H1 (cell line): ENCODE measurements around the gene SLC15A4. TPM values are rescaled to one million over a fixed set of nuclear protein-coding genes. Genes with fewer than 3 reads are reported as not detected.

ENCODE experiments used
- CTCF ChIA-PET: fragments of 300-600 bp; sonication (Branson Sonifier 250); formaldehyde crosslinking; loops from one replicate; lab custom pipeline; 2021; ENCODE audit not compliant: partially characterized antibody; lab: Charles Lee
- POLR2A ChIA-PET: fragments of 300-600 bp; sonication (Branson Sonifier 250); formaldehyde crosslinking; loops from one replicate; lab custom pipeline; 2021; ENCODE audit warnings: inconsistent platforms; ENCODE audit not compliant: partially characterized antibody; lab: Charles Lee
- DNase-seq, 2 experiments: peaks; one replicate each; pipeline versions ENCODE4 v3.0.0 to v3.0.0-alpha.2; 2010 to 2022; ENCODE audit warnings: low spot score in 2 of 2, low read depth in 1 of 2, mixed read lengths in 1 of 2
- FAIRE-seq: peaks from 2 replicates; lab custom pipeline; 2011; peaks lifted over from hg19 to GRCh38; lab: Jason Lieb, UNC
- H2AFZ ChIP-seq: 2 replicates; pipeline ENCODE4 v1.8.1; 2012; ENCODE audit warnings: low read length, inconsistent platforms
- H2AK5ac ChIP-seq: 2 replicates; pipeline ENCODE4 v1.6.1; 2013; ENCODE audit warnings: low read depth, low read length
- H2BK120ac ChIP-seq: replicated peaks from 2 replicates; pipeline ENCODE3; 2013; ENCODE audit warnings: low read depth, low read length, inconsistent platforms
- H2BK12ac ChIP-seq: 2 replicates; pipeline ENCODE4 v1.6.1; 2013; ENCODE audit warnings: low read depth, low read length
- H2BK15ac ChIP-seq: 2 replicates; pipeline ENCODE4 v1.6.1; 2013; ENCODE audit warnings: low read length
- H2BK20ac ChIP-seq: 2 replicates; pipeline ENCODE4 v1.6.1; 2013; ENCODE audit warnings: low read length
- H2BK5ac ChIP-seq: 2 replicates; pipeline ENCODE4 v1.6.1; 2013; ENCODE audit warnings: low read depth, low read length
- H3K14ac ChIP-seq: 2 replicates; pipeline ENCODE4 v1.6.1; 2013; ENCODE audit warnings: inconsistent platforms; ENCODE audit not compliant: insufficient read length
- H3K18ac ChIP-seq: 2 replicates; pipeline ENCODE4 v1.6.1; 2013; ENCODE audit warnings: low read length; ENCODE audit errors: extremely low read depth
- H3K23ac ChIP-seq: 2 replicates; pipeline ENCODE4 v1.6.1; 2013; ENCODE audit warnings: inconsistent platforms; ENCODE audit not compliant: insufficient read length
- H3K23me2 ChIP-seq: 2 replicates; pipeline ENCODE4 v1.6.1; 2013; ENCODE audit warnings: low read depth, low read length
- H3K27ac ChIP-seq: 2 replicates; pipeline ENCODE4 v1.6.1; 2011; ENCODE audit warnings: low read depth, low read length, inconsistent platforms
- H3K27me3 ChIP-seq, 4 experiments: replicated peaks in 1 of 4; 1 replicate in 1 of 4; 2 replicates in 3 of 4; pipeline versions ENCODE4 v1.6.1 to v1.8.1; 2011 to 2013; ENCODE audit warnings: low read length in 3 of 4, mild to moderate bottlenecking in 3 of 4, inconsistent platforms in 2 of 4, mixed read lengths in 2 of 4, moderate library complexity in 1 of 4; ENCODE audit not compliant: control insufficient read depth in 3 of 4, insufficient read depth in 3 of 4; ENCODE audit errors: extremely low read depth in 1 of 4
- H3K36me3 ChIP-seq, 4 experiments: 2 replicates each; pipeline versions ENCODE4 v1.6.1 to v1.8.1; 2011 to 2013; ENCODE audit warnings: mild to moderate bottlenecking in 4 of 4, low read length in 3 of 4, moderate library complexity in 2 of 4, control low read depth in 1 of 4, inconsistent platforms in 1 of 4; ENCODE audit not compliant: insufficient read depth in 4 of 4, control insufficient read depth in 2 of 4
- H3K4ac ChIP-seq: replicated peaks from 2 replicates; pipeline ENCODE3; 2013; ENCODE audit warnings: low read length, low read depth, mixed read lengths, inconsistent platforms; ENCODE audit not compliant: insufficient read length
- H3K4me1 ChIP-seq, 4 experiments: replicated peaks in 1 of 4; 1 replicate in 1 of 4; 2 replicates in 3 of 4; pipeline versions ENCODE4 v1.6.1 to v1.8.1; 2011 to 2013; ENCODE audit warnings: low read length in 3 of 4, inconsistent platforms in 2 of 4, mixed read lengths in 1 of 4; ENCODE audit not compliant: insufficient read depth in 4 of 4, control insufficient read depth in 3 of 4
- H3K4me2 ChIP-seq, 2 experiments: 2 replicates each; pipeline versions ENCODE4 v1.6.1 to v1.8.1; 2011 to 2013; ENCODE audit warnings: low read depth in 2 of 2, low read length in 2 of 2, control low read depth in 1 of 2, inconsistent platforms in 1 of 2, mild to moderate bottlenecking in 1 of 2; ENCODE audit not compliant: insufficient read depth in 1 of 2
- H3K4me3 ChIP-seq, 4 experiments: fragments of 200-600, 300-600 bp in 1 of 4; sonication (generic), shearing (Covaris generic), sonication (Bioruptor Twin) in 1 of 4; 2 replicates each; pipeline versions ENCODE4 v1.5.1 to v1.8.1; 2011 to 2016; ENCODE audit warnings: low read length in 4 of 4, low read depth in 3 of 4, control low read depth in 2 of 4, inconsistent platforms in 2 of 4, mild to moderate bottlenecking in 2 of 4, mixed read lengths in 1 of 4, moderate library complexity in 1 of 4; ENCODE audit not compliant: insufficient read depth in 2 of 4; ENCODE audit errors: extremely low read depth in 1 of 4
- H3K56ac ChIP-seq: replicated peaks from 2 replicates; pipeline ENCODE3; 2013; ENCODE audit warnings: low read depth, mild to moderate bottlenecking, mixed read lengths, low read length, inconsistent platforms; ENCODE audit not compliant: insufficient read length
- H3K79me1 ChIP-seq: 2 replicates; pipeline ENCODE4 v1.6.1; 2013; ENCODE audit warnings: low read depth, low read length, control low read depth
- H3K79me2 ChIP-seq, 2 experiments: 2 replicates each; pipeline versions ENCODE4 v1.6.1 to v1.8.1; 2012 to 2013; ENCODE audit warnings: low read length in 2 of 2, mild to moderate bottlenecking in 2 of 2, inconsistent platforms in 1 of 2; ENCODE audit not compliant: insufficient read depth in 2 of 2, control insufficient read depth in 1 of 2
- H3K9ac ChIP-seq, 4 experiments: replicated peaks in 1 of 4; 1 replicate in 1 of 4; 2 replicates in 3 of 4; pipeline versions ENCODE4 v1.6.1 to v1.8.1; 2011 to 2013; ENCODE audit warnings: low read depth in 3 of 4, low read length in 3 of 4, control low read depth in 2 of 4, mild to moderate bottlenecking in 2 of 4, moderate library complexity in 2 of 4, inconsistent platforms in 1 of 4; ENCODE audit errors: extremely low read depth in 1 of 4
- H3K9me3 ChIP-seq, 2 experiments: 2 replicates each; pipeline versions ENCODE4 v1.6.1 to v1.8.1; 2012 to 2013; ENCODE audit warnings: mild to moderate bottlenecking in 2 of 2, moderate library complexity in 2 of 2, control low read depth in 1 of 2, inconsistent platforms in 1 of 2, low read depth in 1 of 2, low read length in 1 of 2, mixed read lengths in 1 of 2; ENCODE audit not compliant: insufficient read depth in 2 of 2
- H4K20me1 ChIP-seq, 2 experiments: replicated peaks in 1 of 2; 2 replicates each; pipeline versions ENCODE3 to v1.8.1; 2011 to 2013; ENCODE audit warnings: inconsistent platforms in 2 of 2, low read length in 2 of 2, mild to moderate bottlenecking in 1 of 2; ENCODE audit not compliant: insufficient read depth in 2 of 2, control insufficient read depth in 1 of 2
- H4K5ac ChIP-seq: 2 replicates; pipeline ENCODE4 v1.6.1; 2013; ENCODE audit warnings: low read length, low read depth, mixed read lengths, inconsistent platforms; ENCODE audit not compliant: insufficient read length
- H4K8ac ChIP-seq: 2 replicates; pipeline ENCODE4 v1.8.0; 2013; ENCODE audit warnings: mild to moderate bottlenecking, moderate library complexity, low read length, inconsistent platforms; ENCODE audit not compliant: insufficient read depth; ENCODE audit errors: extremely low read depth
- H4K91ac ChIP-seq: replicated peaks from 2 replicates; pipeline ENCODE3; 2013; ENCODE audit warnings: low read length, mixed read lengths, inconsistent platforms; ENCODE audit not compliant: insufficient read length
- ASH2L ChIP-seq: fragments of 200-600, 300-600 bp; sonication (generic); IDR thresholded peaks from one replicate; pipeline ENCODE4 v1.7.1; 2017; ENCODE audit warnings: low read length
- HDAC6 ChIP-seq: IDR thresholded peaks from one replicate; pipeline ENCODE4 v1.7.1; 2012; ENCODE audit warnings: low read depth, mild to moderate bottlenecking, inconsistent platforms, low read length, moderate library complexity
- KDM4A ChIP-seq: IDR thresholded peaks from one replicate; pipeline ENCODE4 v1.7.1; 2012; ENCODE audit warnings: low read depth, mild to moderate bottlenecking, moderate library complexity, low read length, inconsistent platforms; ENCODE audit not compliant: severe bottlenecking
- POLR2A ChIP-seq, 2 experiments: IDR thresholded peaks; 1 replicate in 1 of 2; 2 replicates in 1 of 2; pipeline ENCODE4 v1.6.1; 2011; ENCODE audit warnings: low read depth in 2 of 2, low read length in 2 of 2, mild to moderate bottlenecking in 2 of 2; ENCODE audit errors: control extremely low read depth in 1 of 2
- POLR2AphosphoS5 ChIP-seq: IDR thresholded peaks from 2 replicates; pipeline ENCODE4 v1.6.1; 2011; ENCODE audit warnings: low read depth, low read length
- POU5F1 ChIP-seq: IDR thresholded peaks from 2 replicates; pipeline ENCODE4 v1.6.1; 2011; ENCODE audit warnings: low read depth, mild to moderate bottlenecking, low read length, moderate library complexity
- RAD21 ChIP-seq, 2 experiments: IDR thresholded peaks in 1 of 2; conservative IDR thresholded peaks in 1 of 2; 2 replicates each; pipeline ENCODE4 v1.6.1; 2011; ENCODE audit warnings: low read depth in 2 of 2, low read length in 2 of 2, improper control_type of control experiment in 1 of 2, inconsistent platforms in 1 of 2, mild to moderate bottlenecking in 1 of 2, moderate library complexity in 1 of 2
- RFX5 ChIP-seq: IDR thresholded peaks from 2 replicates; pipeline ENCODE4 v1.6.1; 2011; ENCODE audit warnings: low read depth, low read length, improper control_type of control experiment, borderline replicate concordance
- RXRA ChIP-seq: IDR thresholded peaks from 2 replicates; pipeline ENCODE4 v1.6.1; 2011; ENCODE audit warnings: low read depth, mild to moderate bottlenecking, low read length, moderate library complexity; ENCODE audit not compliant: insufficient read depth
- SIN3A ChIP-seq, 2 experiments: IDR thresholded peaks in 1 of 2; conservative IDR thresholded peaks in 1 of 2; 2 replicates each; pipeline ENCODE4 v1.6.1; 2011 to 2012; ENCODE audit warnings: low read length in 2 of 2, improper control_type of control experiment in 1 of 2, low read depth in 1 of 2, mild to moderate bottlenecking in 1 of 2
- SP2 ChIP-seq: IDR thresholded peaks from 2 replicates; pipeline ENCODE4 v1.6.1; 2012; ENCODE audit warnings: mild to moderate bottlenecking, low read length, inconsistent platforms
- ZNF274 ChIP-seq: IDR thresholded peaks from 2 replicates; pipeline ENCODE4 v1.7.0; 2012; ENCODE audit warnings: low read length, borderline replicate concordance; ENCODE audit errors: extremely low read depth
- WGBS, 2 experiments: shearing (Covaris generic) in 1 of 2; methylation state at CpG; one replicate each; pipeline versions ENCODE4 v1.1.6 to v1.1.7; 2013 to 2015; ENCODE audit warnings: low lambda C conversion rate in 2 of 2, mixed read lengths in 2 of 2, inconsistent platforms in 1 of 2, low coverage in 1 of 2, missing lambda C conversion rate in 1 of 2; ENCODE audit not compliant: insufficient replicate concordance in 2 of 2, insufficient coverage in 1 of 2, insufficient read length in 1 of 2; ENCODE audit errors: extremely low coverage in 1 of 2, missing lambda C conversion rate in 1 of 2; 5-methylcytosine and 5-hydroxymethylcytosine counted together
- polyA plus RNA-seq, 7 experiments: library from polyadenylated mRNA; depleted of rRNA in 3 of 7; stranded (reverse) in 5 of 7; unstranded in 2 of 7; fragments of >200 nt in 5 of 7; fragments of 200-250 nt in 2 of 7; gene quantifications; 1 replicate in 5 of 7; 2 replicates in 1 of 7; 4 replicates in 1 of 7; pipeline versions ENCODE4 v1.2.1 to v1.2.3, GENCODE V29; 2011 to 2013; ENCODE audit warnings: missing spikeins in 2 of 7, mixed read lengths in 2 of 7
- total RNA-seq: library from RNA; stranded (reverse); fragmentation: NEBNext Ultra II Directional; extraction: Animal tissue kit (Norgen Biotek cat#: 25700); gene quantifications from 2 replicates; pipeline ENCODE4 v1.2.1, GENCODE V29; 2021
- TF ChIP-seq, protein P1 (sequence below): IDR thresholded peaks from 2 replicates; pipeline ENCODE4 v1.6.1; 2011; ENCODE audit warnings: low read length, improper control_type of control experiment

Gene SLC15A4
- total and polyA plus RNA-seq, 2 of the 8 experiments (the other 6 are each of a cell fraction or from before 2014, with no cell fraction given) = 22.7 to 26.6 TPM

DNA sequence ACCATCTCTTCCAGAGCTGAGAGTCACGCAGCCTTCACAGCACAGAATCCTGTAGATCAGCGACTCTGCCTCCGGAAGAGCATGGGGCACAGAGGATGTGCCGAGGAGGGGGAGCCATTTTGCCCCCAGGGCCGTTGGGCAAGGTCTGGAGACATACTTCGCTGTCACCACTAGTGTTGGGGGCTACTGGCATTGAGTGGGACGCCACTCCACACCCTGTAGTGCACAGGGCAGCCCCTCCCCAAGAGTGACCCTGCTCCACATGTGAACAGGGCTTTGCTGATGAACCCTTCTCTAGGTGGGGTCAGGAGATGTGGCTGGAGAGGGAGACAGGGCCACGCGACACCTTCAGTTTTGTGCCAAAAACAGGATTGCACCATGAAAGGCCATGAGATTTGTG is 35.6 kb upstream of the SLC15A4 start:
- no peak overlapping the region for H2AK5ac ChIP-seq
- H3K4me1 ChIP-seq = peaks cover 0 to 2% (median under 1%) of the 10 kb centered on the region in 4 experiments; a peak in 1 of 7 replicates
- ChIA-PET CTCF (interaction anchor here (1.0 to 1.1 kb wide), 2 partner anchors 22 to 210 kb away, joined by 4 read pairs; no protein-coding TSS in a partner anchor), POLR2A (no interaction called here)
- H4K8ac ChIP-seq = no peak overlapping the region
- H2BK20ac ChIP-seq = no peak overlapping the region
- H3K79me2 ChIP-seq = no peaks in the 10 kb centered on the region
- H3K56ac ChIP-seq = no peak overlapping the region
- 91% methylated on average over 9 of the region's 9 CpGs; no CpG with 5 or more reads in 1 of the 2 experiments for WGBS, 2 experiments
- no peak overlapping the region for H3K9ac ChIP-seq
- no peak overlapping the region for H3K23ac ChIP-seq
- H2BK12ac ChIP-seq = no peak overlapping the region
- no peak overlapping the region for H3K14ac ChIP-seq
- H3K27ac ChIP-seq = no peak overlapping the region
- H4K20me1 ChIP-seq = no peaks in the 10 kb centered on the region
- no peak overlapping the region for H3K18ac ChIP-seq
- peaks cover 0 to 6% (median 4%) of the 10 kb centered on the region in 4 experiments; a peak in 3 of 7 replicates for H3K27me3 ChIP-seq
- no peak overlapping the region for H3K4me2 ChIP-seq
- H3K9me3 ChIP-seq = no peaks in the 10 kb centered on the region
- H2AFZ ChIP-seq = no peak overlapping the region
- H3K23me2 ChIP-seq = no peaks in the 10 kb centered on the region
- DNase-seq (no peak), FAIRE-seq (no peak)
- H2BK120ac ChIP-seq = no peak overlapping the region
- H2BK5ac ChIP-seq = no peak overlapping the region
- H3K4ac ChIP-seq = no peak overlapping the region
- H4K91ac ChIP-seq = no peak overlapping the region
- H4K5ac ChIP-seq = no peak overlapping the region
- H3K4me3 ChIP-seq = no peak overlapping the region
- no peaks in the 10 kb centered on the region for H3K36me3 ChIP-seq
- no peak overlapping the region for H2BK15ac ChIP-seq
- no peaks in the 10 kb centered on the region for H3K79me1 ChIP-seq
- TF ChIP-seq HDAC6 (no peak), SIN3A (conservative IDR thresholded peaks at IDR 0.05 in 1 of 2, IDR thresholded peaks at IDR 0.05 in 1 of 2; ENCODE audit: low read depth in 1 of 2, low read length in 2 of 2) (no peak), RAD21 (IDR thresholded peaks at IDR 0.05 in 1 of 2, conservative IDR thresholded peaks at IDR 0.05 in 1 of 2; ENCODE audit: low read depth in 2 of 2, low read length in 2 of 2) (no peak), POU5F1 (no peak), POLR2AphosphoS5 (no peak), SP2 (no peak), ASH2L (no peak), POLR2A (IDR thresholded peaks at IDR 0.05; ENCODE audit: control extremely low read depth in 1 of 2, low read depth in 2 of 2, low read length in 2 of 2) (no peak), ZNF274 (no peak), KDM4A (no peak), RXRA (no peak), RFX5 (no peak)
- TF ChIP-seq, protein P1, sequence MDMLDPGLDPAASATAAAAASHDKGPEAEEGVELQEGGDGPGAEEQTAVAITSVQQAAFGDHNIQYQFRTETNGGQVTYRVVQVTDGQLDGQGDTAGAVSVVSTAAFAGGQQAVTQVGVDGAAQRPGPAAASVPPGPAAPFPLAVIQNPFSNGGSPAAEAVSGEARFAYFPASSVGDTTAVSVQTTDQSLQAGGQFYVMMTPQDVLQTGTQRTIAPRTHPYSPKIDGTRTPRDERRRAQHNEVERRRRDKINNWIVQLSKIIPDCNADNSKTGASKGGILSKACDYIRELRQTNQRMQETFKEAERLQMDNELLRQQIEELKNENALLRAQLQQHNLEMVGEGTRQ = no peak
